NT2/D1 (cell line): ENCODE results near the gene NCDN.
A peak's percentile ranks its signal among the peaks of the same experiment; 100 is the strongest.
"Not testable (repeated sequence)": the region's sequence is repeated elsewhere in the genome, so short reads cannot be mapped to it uniquely, and the experiment has no call there.

ENCODE experiments used
- DNase-seq: peaks from one replicate; pipeline ENCODE4 v3.0.0-alpha.2; 2011; ENCODE audit warnings: low read depth, low spot score
- H3K27me3 ChIP-seq: 2 replicates; pipeline ENCODE4 v1.6.0; 2011; ENCODE audit warnings: mild to moderate bottlenecking; ENCODE audit not compliant: insufficient read length, insufficient read depth
- H3K36me3 ChIP-seq: 2 replicates; pipeline ENCODE4 v1.6.1; 2011; ENCODE audit warnings: mild to moderate bottlenecking, low read length, mixed read lengths; ENCODE audit not compliant: insufficient read depth, insufficient read length
- H3K4me1 ChIP-seq: 2 replicates; pipeline ENCODE4 v1.5.1; 2011; ENCODE audit not compliant: insufficient read depth, insufficient read length
- H3K4me3 ChIP-seq: 2 replicates; pipeline ENCODE4 v1.5.1; 2011; ENCODE audit warnings: low read depth; ENCODE audit not compliant: insufficient read length
- H3K9ac ChIP-seq: 2 replicates; pipeline ENCODE4 v1.6.0; 2011; ENCODE audit warnings: low read depth; ENCODE audit not compliant: insufficient read length
- H3K9me3 ChIP-seq: 2 replicates; pipeline ENCODE4 v1.5.1; 2011; ENCODE audit warnings: mild to moderate bottlenecking, low read length; ENCODE audit not compliant: insufficient read depth
- SUZ12 ChIP-seq: IDR thresholded peaks from 2 replicates; pipeline ENCODE4 v1.6.1; 2011; ENCODE audit not compliant: insufficient read length, insufficient read depth; ENCODE audit errors: extremely low read depth
- YY1 ChIP-seq: IDR thresholded peaks from 2 replicates; pipeline ENCODE4 v1.6.1; 2011; ENCODE audit not compliant: insufficient read length, insufficient read depth
- ZNF274 ChIP-seq: IDR thresholded peaks from 2 replicates; pipeline ENCODE4 v1.6.1; 2011; ENCODE audit warnings: mild to moderate bottlenecking, low read depth, low read length

NCDN gene

GRCh38 chr1:35572296-35572695, 14.7 kb downstream of the NCDN start:
- DNase-seq = no peak
- no peaks in the 10 kb centered on the region for H3K36me3 ChIP-seq
- peaks cover 72% of the 10 kb centered on the region for H3K27me3 ChIP-seq
- H3K4me3 ChIP-seq = no peak overlapping the region
- H3K9ac ChIP-seq = no peak overlapping the region
- TF ChIP-seq YY1 = no peak
- TF ChIP-seq ZNF274 = no peak
- peaks cover 18% of the 10 kb centered on the region for H3K4me1 ChIP-seq
- no peaks in the 10 kb centered on the region for H3K9me3 ChIP-seq

DNA sequence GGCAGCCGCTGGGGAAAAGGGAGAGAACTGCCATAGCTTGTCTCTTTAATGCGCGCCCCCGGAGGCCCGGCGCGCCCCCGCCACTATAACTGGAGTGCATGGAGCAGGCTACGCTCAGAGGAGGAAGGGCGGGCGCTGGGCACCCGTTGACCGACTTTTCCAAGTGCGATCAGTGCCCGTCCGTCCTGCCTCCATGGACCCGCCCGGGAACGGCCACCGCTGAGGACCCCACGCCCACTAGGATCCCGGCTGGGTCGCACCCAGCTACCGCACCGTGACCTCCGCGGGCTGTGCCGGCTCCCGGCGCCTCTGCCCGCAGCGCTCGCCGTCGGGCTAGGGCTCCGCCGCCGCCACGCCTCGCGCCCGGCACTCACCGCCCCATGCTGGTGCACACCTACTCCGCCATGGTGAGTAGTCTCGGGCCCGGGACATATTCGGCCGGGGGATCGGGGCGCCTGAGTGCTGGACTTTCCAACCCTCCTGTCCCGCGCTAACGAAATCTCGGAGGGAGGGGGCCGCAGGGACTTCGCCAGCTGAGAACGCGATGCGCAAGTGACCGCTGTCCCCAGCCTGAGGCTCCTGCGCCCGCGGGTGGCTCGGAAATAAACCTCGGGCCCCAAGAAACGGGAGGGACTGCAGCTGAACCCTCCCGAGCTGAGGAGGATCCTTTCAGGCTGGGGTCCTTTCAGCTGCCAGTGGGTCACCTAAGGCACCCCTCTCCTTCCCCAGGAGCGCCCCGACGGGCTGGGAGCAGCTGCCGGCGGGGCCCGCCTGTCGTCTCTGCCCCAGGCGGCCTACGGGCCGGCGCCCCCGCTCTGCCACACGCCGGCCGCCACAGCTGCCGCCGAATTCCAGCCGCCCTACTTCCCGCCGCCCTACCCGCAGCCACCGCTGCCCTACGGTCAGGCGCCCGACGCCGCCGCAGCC, 15.9 kb downstream of the NCDN start, which contains the start of gene TFAP2E:
TFAP2E (plus strand) TSS at position 117 of the 927 bp plus-strand sequence; CDS start at position 381, 264 bp downstream.
- H3K9me3 ChIP-seq = no peaks in the 10 kb centered on the region
- H3K4me3 ChIP-seq = peak within 1 kb of the TSS; percentile 70
- TF ChIP-seq YY1 (no peak), ZNF274 (no peak), SUZ12 (peak; percentile 65)
- peaks cover 17% of the 10 kb centered on the region for H3K4me1 ChIP-seq
- H3K9ac ChIP-seq = peak within 1 kb of the TSS; percentile 74
- DNase-seq = no peak
- peaks cover 77% of the 10 kb centered on the region for H3K27me3 ChIP-seq
- no peaks in the 10 kb centered on the region for H3K36me3 ChIP-seq

DNA sequence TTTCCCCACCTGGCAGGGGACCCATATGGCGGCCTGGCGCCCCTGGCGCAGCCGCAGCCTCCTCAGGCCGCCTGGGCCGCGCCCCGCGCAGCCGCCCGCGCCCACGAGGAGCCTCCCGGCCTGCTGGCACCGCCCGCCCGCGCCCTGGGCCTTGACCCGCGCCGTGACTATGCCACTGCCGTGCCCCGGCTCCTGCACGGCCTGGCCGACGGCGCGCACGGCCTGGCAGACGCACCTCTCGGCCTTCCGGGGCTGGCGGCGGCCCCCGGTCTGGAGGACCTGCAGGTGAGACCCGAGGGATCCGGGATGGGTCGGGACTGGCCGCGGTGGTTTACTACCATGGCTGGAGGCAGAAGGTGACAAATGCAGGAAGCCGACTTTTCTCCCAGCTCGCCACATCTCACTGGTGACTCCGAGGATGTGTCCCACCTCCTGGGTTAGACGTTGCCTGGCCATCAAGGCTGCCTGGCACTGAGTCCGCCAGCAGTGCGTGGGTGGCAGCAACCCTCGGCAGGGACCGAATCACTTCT, 16.6 kb downstream of the NCDN start:
- Histone ChIP-seq H3K36me3 (no peaks in the 10 kb centered on the region), H3K9ac (peak overlapping the region; percentile 74), H3K27me3 (peaks cover 77% of the 10 kb centered on the region), H3K4me3 (no peak overlapping the region), H3K9me3 (no peaks in the 10 kb centered on the region), H3K4me1 (peaks cover 17% of the 10 kb centered on the region)
- TF ChIP-seq ZNF274 (no peak), YY1 (no peak), SUZ12 (no peak)
- DNase-seq = no peak

DNA sequence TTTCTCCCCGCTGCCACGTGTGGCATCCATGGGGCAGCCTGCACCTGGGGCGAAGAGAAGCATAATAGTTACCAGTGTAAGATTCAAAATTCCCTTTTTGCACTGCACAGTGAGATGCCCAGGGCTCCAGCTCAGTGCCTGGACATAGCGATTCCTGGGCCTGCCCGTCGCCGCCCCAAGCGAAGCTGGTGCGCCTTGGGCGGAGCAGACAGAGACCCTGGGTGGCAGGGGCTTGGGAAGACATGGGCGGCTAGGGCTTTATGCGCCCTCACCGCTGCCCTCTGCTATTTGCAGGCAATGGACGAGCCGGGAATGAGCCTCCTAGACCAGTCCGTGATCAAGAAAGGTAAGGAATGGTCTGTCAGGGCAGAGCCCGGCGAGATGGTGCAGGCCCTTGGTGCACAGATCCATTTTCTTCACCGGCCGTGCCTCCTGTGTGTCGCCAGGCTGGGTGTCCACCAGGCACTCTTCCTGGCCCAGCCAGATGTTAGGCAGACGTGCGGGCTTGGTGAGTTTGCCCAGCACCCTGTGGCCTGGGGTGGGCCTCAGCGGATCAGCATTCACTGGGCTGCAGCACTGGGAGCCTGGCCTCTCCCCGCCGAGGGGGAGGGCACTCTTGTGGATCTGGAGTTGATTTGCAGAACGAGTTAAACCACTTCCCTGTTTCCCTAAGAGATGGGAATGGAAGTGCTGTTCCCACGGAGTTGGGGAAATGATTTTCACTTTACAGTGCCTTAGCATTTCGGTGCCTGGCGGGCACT, 17.2 kb downstream of the NCDN start:
- Histone ChIP-seq H3K9me3 (no peaks in the 10 kb centered on the region), H3K9ac (no peak overlapping the region), H3K27me3 (peaks cover 77% of the 10 kb centered on the region), H3K4me1 (peaks cover 17% of the 10 kb centered on the region), H3K4me3 (no peak overlapping the region), H3K36me3 (no peaks in the 10 kb centered on the region)
- no peak for DNase-seq
- TF ChIP-seq YY1 = no peak
- no peak for TF ChIP-seq SUZ12
- no peak for TF ChIP-seq ZNF274

- Histone ChIP-seq H3K9ac (no peak overlapping the region), H3K4me3 (no peak overlapping the region), H3K4me1 (peaks cover 17% of the 10 kb centered on the region), H3K27me3 (peaks cover 71% of the 10 kb centered on the region), H3K36me3 (no peaks in the 10 kb centered on the region), H3K9me3 (no peaks in the 10 kb centered on the region)
- no peak for DNase-seq
- no peak for TF ChIP-seq SUZ12
- TF ChIP-seq YY1 = no peak
These were observed 17.9 kb downstream of the NCDN start for GRCh38 chr1:35575416-35575958.

- peaks cover 17% of the 10 kb centered on the region for H3K4me1 ChIP-seq
- peak overlapping the region; percentile 1 for H3K9ac ChIP-seq
- no peaks in the 10 kb centered on the region for H3K9me3 ChIP-seq
- no peak overlapping the region for H3K4me3 ChIP-seq
- no peak for DNase-seq
- no peaks in the 10 kb centered on the region for H3K36me3 ChIP-seq
- TF ChIP-seq ZNF274 = no peak
- no peak for TF ChIP-seq YY1
- peaks cover 65% of the 10 kb centered on the region for H3K27me3 ChIP-seq
These were observed 18.6 kb downstream of the NCDN start for GRCh38 chr1:35576061-35576765.

- H3K27me3 ChIP-seq = peaks cover 60% of the 10 kb centered on the region
- not testable (repeated sequence) for H3K4me3 ChIP-seq, H3K9ac ChIP-seq, DNase-seq, H3K36me3 ChIP-seq, H3K9me3 ChIP-seq
- H3K4me1 ChIP-seq = peaks cover 17% of the 10 kb centered on the region
These were observed 19.1 kb downstream of the NCDN start for GRCh38 chr1:35576766-35577070.
